HEK293 (cell line): ENCODE measurements around the gene OLIG1.

Source experiments
- CTCF ChIA-PET: fragments of 350-600 bp; formaldehyde crosslinking; extraction: SDS; loops from one replicate; lab custom pipeline; 2021; ENCODE audit warnings: antibody characterized with exemption; lab: Yijun Ruan, JAX
- POLR2A ChIA-PET: fragments of 300-600 bp; formaldehyde crosslinking; extraction: SDS; loops from one replicate; lab custom pipeline; 2020; ENCODE audit warnings: antibody characterized with exemption, inconsistent platforms; lab: Yijun Ruan, JAX
- H3K27ac ChIP-seq: fragments of 200-500 bp; sonication (Bioruptor generic); 2 replicates; pipeline ENCODE4 v1.5.1; 2014; ENCODE audit warnings: low read depth, low read length, control low read depth, inconsistent platforms; ENCODE audit errors: extremely low read depth
- H3K36me3 ChIP-seq, 2 experiments: fragments of 200-500 bp in 1 of 2; sonication (Bioruptor generic) in 1 of 2; 1 replicate in 1 of 2; 2 replicates in 1 of 2; pipeline ENCODE4 v1.5.1; 2014 to 2017; ENCODE audit warnings: inconsistent platforms in 2 of 2, low read length in 2 of 2; ENCODE audit not compliant: control insufficient read depth in 2 of 2, insufficient read depth in 1 of 2
- H3K4me1 ChIP-seq: fragments of 200-500 bp; sonication (Bioruptor generic); 2 replicates; pipeline ENCODE4 v1.5.1; 2014; ENCODE audit warnings: mild to moderate bottlenecking, low read length, inconsistent platforms; ENCODE audit not compliant: control insufficient read depth, insufficient read depth
- H3K4me3 ChIP-seq: 2 replicates; pipeline ENCODE4 v1.5.1; 2011; ENCODE audit warnings: low read depth, mild to moderate bottlenecking, control low read depth, low read length, moderate library complexity
- H3K9me3 ChIP-seq: fragments of 200-500 bp; sonication (Bioruptor generic); 2 replicates; pipeline ENCODE4 v1.5.1; 2014; ENCODE audit warnings: low read depth, low read length, inconsistent platforms; ENCODE audit not compliant: control insufficient read depth, insufficient read depth
- FEZF1 ChIP-seq: fragments of 450-650 bp; formaldehyde crosslinking; IDR thresholded peaks from 2 replicates; pipeline ENCODE4 v1.5.1; 2016; ENCODE audit warnings: missing biosample characterization, missing genetic modification characterization
- KLF9 ChIP-seq: fragments of 450-650 bp; formaldehyde crosslinking; IDR thresholded peaks from 2 replicates; pipeline ENCODE4 v1.5.1; 2016; ENCODE audit warnings: missing biosample characterization, missing genetic modification characterization, low read depth
- SP3 ChIP-seq: fragments of 450-650 bp; formaldehyde crosslinking; IDR thresholded peaks from 2 replicates; pipeline ENCODE4 v1.5.1; 2016; ENCODE audit warnings: missing biosample characterization, missing genetic modification characterization
- ZEB2 ChIP-seq: fragments of 450-650 bp; formaldehyde crosslinking; IDR thresholded peaks from 2 replicates; pipeline ENCODE4 v1.5.1; 2016; ENCODE audit warnings: missing biosample characterization, missing genetic modification characterization
- ZNF24 ChIP-seq: fragments of 450-650 bp; formaldehyde crosslinking; IDR thresholded peaks from 2 replicates; pipeline ENCODE4 v1.5.1; 2016; ENCODE audit warnings: missing biosample characterization, missing genetic modification characterization
- ZNF248 ChIP-seq: fragments of 450-650 bp; formaldehyde crosslinking; IDR thresholded peaks from 2 replicates; pipeline ENCODE4 v1.5.1; 2017; ENCODE audit warnings: missing biosample characterization, missing genetic modification characterization
- ZNF423 ChIP-seq: fragments of 450-650 bp; formaldehyde crosslinking; IDR thresholded peaks from 2 replicates; pipeline ENCODE4 v1.5.1; 2016; ENCODE audit warnings: missing biosample characterization, missing genetic modification characterization
- ZNF501 ChIP-seq: fragments of 450-650 bp; formaldehyde crosslinking; IDR thresholded peaks from 2 replicates; pipeline ENCODE4 v1.5.1; 2016; ENCODE audit warnings: missing biosample characterization, missing genetic modification characterization
- ZNF510 ChIP-seq: fragments of 450-650 bp; formaldehyde crosslinking; IDR thresholded peaks from 2 replicates; pipeline ENCODE4 v1.5.1; 2018; ENCODE audit warnings: mild to moderate bottlenecking, missing genetic modification characterization, missing biosample characterization; ENCODE audit not compliant: insufficient replicate concordance
- ZNF707 ChIP-seq: fragments of 450-650 bp; formaldehyde crosslinking; IDR thresholded peaks from 2 replicates; pipeline ENCODE4 v1.5.1; 2016; ENCODE audit warnings: missing biosample characterization, missing genetic modification characterization
- ZNF768 ChIP-seq: fragments of 450-650 bp; formaldehyde crosslinking; IDR thresholded peaks from 2 replicates; pipeline ENCODE4 v1.5.1; 2018; ENCODE audit warnings: missing biosample characterization, mild to moderate bottlenecking, missing genetic modification characterization
- ZNF837 ChIP-seq: fragments of 450-650 bp; formaldehyde crosslinking; IDR thresholded peaks from 2 replicates; pipeline ENCODE4 v1.5.1; 2016; ENCODE audit warnings: missing biosample characterization, missing genetic modification characterization
- TF ChIP-seq, protein P1 (sequence below): fragments of 450-650 bp; formaldehyde crosslinking; IDR thresholded peaks from 2 replicates; pipeline ENCODE4 v1.5.1; 2016; ENCODE audit warnings: missing biosample characterization, missing genetic modification characterization
- TF ChIP-seq, protein P2 (sequence below): fragments of 450-650 bp; formaldehyde crosslinking; IDR thresholded peaks from 2 replicates; pipeline ENCODE4 v1.5.1; 2016; ENCODE audit warnings: missing biosample characterization, missing genetic modification characterization
- TF ChIP-seq, protein P3 (sequence below): fragments of 450-650 bp; formaldehyde crosslinking; IDR thresholded peaks from 2 replicates; pipeline ENCODE4 v1.5.1; 2016; ENCODE audit warnings: missing biosample characterization, missing genetic modification characterization
- TF ChIP-seq, protein P4 (sequence below): fragments of 450-650 bp; formaldehyde crosslinking; IDR thresholded peaks from 2 replicates; pipeline ENCODE4; 2016; ENCODE audit warnings: missing biosample characterization, missing genetic modification characterization
- TF ChIP-seq, protein P5 (sequence below): fragments of 450-650 bp; formaldehyde crosslinking; IDR thresholded peaks from 2 replicates; pipeline ENCODE4 v1.5.1; 2016; ENCODE audit warnings: missing biosample characterization, missing genetic modification characterization
- TF ChIP-seq, protein P6 (sequence below): fragments of 450-650 bp; formaldehyde crosslinking; IDR thresholded peaks from 2 replicates; pipeline ENCODE4 v1.5.1; 2016; ENCODE audit warnings: missing biosample characterization, missing genetic modification characterization

Gene OLIG1

DNA sequence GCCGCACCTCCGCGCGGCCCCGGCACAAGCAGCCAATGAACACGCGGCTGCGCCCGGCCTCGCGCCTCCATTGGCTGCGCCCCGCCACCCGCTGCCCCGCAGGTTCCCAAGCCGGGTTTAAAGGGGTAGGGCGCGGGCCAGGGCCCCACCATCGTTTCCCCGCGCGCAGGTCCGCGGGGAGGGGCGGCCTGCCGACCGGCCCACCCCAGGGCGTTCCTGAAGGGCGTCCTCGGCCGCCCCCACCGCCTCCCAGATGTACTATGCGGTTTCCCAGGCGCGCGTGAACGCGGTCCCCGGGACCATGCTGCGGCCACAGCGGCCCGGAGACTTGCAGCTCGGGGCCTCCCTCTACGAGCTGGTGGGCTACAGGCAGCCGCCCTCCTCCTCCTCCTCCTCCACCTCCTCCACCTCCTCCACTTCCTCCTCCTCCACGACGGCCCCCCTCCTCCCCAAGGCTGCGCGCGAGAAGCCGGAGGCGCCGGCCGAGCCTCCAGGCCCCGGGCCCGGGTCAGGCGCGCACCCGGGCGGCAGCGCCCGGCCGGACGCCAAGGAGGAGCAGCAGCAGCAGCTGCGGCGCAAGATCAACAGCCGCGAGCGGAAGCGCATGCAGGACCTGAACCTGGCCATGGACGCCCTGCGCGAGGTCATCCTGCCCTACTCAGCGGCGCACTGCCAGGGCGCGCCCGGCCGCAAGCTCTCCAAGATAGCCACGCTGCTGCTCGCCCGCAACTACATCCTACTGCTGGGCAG is at the start of gene OLIG1 (continued):
- TF ChIP-seq, protein P1, sequence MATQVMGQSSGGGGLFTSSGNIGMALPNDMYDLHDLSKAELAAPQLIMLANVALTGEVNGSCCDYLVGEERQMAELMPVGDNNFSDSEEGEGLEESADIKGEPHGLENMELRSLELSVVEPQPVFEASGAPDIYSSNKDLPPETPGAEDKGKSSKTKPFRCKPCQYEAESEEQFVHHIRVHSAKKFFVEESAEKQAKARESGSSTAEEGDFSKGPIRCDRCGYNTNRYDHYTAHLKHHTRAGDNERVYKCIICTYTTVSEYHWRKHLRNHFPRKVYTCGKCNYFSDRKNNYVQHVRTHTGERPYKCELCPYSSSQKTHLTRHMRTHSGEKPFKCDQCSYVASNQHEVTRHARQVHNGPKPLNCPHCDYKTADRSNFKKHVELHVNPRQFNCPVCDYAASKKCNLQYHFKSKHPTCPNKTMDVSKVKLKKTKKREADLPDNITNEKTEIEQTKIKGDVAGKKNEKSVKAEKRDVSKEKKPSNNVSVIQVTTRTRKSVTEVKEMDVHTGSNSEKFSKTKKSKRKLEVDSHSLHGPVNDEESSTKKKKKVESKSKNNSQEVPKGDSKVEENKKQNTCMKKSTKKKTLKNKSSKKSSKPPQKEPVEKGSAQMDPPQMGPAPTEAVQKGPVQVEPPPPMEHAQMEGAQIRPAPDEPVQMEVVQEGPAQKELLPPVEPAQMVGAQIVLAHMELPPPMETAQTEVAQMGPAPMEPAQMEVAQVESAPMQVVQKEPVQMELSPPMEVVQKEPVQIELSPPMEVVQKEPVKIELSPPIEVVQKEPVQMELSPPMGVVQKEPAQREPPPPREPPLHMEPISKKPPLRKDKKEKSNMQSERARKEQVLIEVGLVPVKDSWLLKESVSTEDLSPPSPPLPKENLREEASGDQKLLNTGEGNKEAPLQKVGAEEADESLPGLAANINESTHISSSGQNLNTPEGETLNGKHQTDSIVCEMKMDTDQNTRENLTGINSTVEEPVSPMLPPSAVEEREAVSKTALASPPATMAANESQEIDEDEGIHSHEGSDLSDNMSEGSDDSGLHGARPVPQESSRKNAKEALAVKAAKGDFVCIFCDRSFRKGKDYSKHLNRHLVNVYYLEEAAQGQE, result no peak
- TF ChIP-seq, protein P2, sequence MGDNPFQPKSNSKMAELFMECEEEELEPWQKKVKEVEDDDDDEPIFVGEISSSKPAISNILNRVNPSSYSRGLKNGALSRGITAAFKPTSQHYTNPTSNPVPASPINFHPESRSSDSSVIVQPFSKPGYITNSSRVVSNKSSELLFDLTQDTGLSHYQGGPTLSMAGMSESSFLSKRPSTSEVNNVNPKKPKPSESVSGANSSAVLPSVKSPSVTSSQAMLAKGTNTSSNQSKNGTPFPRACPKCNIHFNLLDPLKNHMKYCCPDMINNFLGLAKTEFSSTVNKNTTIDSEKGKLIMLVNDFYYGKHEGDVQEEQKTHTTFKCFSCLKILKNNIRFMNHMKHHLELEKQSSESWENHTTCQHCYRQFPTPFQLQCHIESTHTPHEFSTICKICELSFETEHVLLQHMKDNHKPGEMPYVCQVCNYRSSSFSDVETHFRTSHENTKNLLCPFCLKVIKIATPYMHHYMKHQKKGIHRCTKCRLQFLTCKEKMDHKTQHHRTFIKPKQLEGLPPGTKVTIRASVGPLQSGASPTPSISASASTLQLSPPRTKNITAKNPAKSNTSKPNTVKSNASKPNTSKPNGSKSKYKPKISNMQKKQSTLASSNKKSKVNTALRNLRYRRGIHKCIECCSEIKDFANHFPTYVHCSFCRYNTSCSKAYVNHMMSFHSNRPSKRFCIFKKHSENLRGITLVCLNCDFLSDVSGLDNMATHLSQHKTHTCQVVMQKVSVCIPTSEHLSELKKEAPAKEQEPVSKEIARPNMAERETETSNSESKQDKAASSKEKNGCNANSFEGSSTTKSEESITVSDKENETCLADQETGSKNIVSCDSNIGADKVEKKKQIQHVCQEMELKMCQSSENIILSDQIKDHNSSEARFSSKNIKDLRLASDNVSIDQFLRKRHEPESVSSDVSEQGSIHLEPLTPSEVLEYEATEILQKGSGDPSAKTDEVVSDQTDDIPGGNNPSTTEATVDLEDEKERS (tag by site-specific recombination), result no peak
- TF ChIP-seq, protein P3, sequence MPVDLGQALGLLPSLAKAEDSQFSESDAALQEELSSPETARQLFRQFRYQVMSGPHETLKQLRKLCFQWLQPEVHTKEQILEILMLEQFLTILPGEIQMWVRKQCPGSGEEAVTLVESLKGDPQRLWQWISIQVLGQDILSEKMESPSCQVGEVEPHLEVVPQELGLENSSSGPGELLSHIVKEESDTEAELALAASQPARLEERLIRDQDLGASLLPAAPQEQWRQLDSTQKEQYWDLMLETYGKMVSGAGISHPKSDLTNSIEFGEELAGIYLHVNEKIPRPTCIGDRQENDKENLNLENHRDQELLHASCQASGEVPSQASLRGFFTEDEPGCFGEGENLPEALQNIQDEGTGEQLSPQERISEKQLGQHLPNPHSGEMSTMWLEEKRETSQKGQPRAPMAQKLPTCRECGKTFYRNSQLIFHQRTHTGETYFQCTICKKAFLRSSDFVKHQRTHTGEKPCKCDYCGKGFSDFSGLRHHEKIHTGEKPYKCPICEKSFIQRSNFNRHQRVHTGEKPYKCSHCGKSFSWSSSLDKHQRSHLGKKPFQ (tag by site-specific recombination), result no peak
- peak; percentile 96 for TF ChIP-seq SP3 (tag by site-specific recombination)
- TF ChIP-seq, protein P4, sequence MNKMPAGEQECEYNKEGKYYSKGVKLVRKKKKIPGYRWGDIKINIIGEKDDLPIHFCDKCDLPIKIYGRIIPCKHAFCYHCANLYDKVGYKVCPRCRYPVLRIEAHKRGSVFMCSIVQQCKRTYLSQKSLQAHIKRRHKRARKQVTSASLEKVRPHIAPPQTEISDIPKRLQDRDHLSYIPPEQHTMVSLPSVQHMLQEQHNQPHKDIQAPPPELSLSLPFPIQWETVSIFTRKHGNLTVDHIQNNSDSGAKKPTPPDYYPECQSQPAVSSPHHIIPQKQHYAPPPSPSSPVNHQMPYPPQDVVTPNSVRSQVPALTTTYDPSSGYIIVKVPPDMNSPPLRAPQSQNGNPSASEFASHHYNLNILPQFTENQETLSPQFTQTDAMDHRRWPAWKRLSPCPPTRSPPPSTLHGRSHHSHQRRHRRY (tag by site-specific recombination), result no peak
- TF ChIP-seq ZNF248 (tag by site-specific recombination), result no peak
- TF ChIP-seq ZNF24 (tag by site-specific recombination), result no peak
- TF ChIP-seq, protein P5, sequence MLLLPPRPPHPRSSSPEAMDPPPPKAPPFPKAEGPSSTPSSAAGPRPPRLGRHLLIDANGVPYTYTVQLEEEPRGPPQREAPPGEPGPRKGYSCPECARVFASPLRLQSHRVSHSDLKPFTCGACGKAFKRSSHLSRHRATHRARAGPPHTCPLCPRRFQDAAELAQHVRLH, result no peak
- TF ChIP-seq ZEB2 (tag by site-specific recombination), result no peak
- TF ChIP-seq ZNF501 (tag by site-specific recombination), result no peak
- no peak for TF ChIP-seq ZNF510 (tag by site-specific recombination)
- no peak for TF ChIP-seq ZNF768

DNA sequence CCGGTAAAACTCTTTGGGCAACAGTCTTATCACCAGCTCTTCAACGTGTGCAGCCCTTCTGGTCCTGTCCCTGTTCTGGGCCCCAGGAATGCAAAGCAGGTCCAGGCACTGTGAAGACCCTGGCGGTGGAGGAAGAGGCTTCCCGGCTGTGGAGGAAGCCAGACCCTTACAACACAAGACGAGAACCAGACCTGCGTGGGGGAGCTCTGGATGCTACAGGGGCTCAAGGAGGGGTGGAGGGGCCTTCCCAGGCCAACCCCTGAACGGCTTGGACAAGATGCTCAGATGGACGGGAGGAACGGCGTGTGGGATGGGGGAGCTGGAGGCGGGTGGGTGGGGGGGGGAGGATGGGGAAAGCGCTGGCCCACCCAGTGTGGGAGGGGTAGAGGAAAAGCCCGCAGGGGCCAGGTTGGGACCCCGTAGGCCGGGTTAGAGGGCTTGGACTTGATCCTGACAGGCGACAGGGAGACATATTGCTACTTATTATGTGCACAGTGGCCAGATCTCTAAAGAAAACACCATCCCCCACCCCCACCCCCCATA is 49.3 kb upstream of the OLIG1 start:
- Histone ChIP-seq H3K9me3 (no peaks in the 10 kb centered on the region), H3K27ac (no peak overlapping the region), H3K4me3 (no peak overlapping the region), H3K36me3 (no peaks in the 10 kb centered on the region), H3K4me1 (no peaks in the 10 kb centered on the region)
- ChIA-PET POLR2A (interaction anchor here (1.0 kb wide), 1 partner anchor 26 kb away, joined by 3 read pairs; no protein-coding TSS in a partner anchor), CTCF (no interaction called here)
- no peak for TF ChIP-seq ZNF837 (tag by site-specific recombination)
- TF ChIP-seq, protein P1, result no peak
- TF ChIP-seq ZNF707 (tag by site-specific recombination), result no peak
- no peak for TF ChIP-seq FEZF1 (tag by site-specific recombination)
- no peak for TF ChIP-seq ZNF423 (tag by site-specific recombination)
- TF ChIP-seq, protein P6, sequence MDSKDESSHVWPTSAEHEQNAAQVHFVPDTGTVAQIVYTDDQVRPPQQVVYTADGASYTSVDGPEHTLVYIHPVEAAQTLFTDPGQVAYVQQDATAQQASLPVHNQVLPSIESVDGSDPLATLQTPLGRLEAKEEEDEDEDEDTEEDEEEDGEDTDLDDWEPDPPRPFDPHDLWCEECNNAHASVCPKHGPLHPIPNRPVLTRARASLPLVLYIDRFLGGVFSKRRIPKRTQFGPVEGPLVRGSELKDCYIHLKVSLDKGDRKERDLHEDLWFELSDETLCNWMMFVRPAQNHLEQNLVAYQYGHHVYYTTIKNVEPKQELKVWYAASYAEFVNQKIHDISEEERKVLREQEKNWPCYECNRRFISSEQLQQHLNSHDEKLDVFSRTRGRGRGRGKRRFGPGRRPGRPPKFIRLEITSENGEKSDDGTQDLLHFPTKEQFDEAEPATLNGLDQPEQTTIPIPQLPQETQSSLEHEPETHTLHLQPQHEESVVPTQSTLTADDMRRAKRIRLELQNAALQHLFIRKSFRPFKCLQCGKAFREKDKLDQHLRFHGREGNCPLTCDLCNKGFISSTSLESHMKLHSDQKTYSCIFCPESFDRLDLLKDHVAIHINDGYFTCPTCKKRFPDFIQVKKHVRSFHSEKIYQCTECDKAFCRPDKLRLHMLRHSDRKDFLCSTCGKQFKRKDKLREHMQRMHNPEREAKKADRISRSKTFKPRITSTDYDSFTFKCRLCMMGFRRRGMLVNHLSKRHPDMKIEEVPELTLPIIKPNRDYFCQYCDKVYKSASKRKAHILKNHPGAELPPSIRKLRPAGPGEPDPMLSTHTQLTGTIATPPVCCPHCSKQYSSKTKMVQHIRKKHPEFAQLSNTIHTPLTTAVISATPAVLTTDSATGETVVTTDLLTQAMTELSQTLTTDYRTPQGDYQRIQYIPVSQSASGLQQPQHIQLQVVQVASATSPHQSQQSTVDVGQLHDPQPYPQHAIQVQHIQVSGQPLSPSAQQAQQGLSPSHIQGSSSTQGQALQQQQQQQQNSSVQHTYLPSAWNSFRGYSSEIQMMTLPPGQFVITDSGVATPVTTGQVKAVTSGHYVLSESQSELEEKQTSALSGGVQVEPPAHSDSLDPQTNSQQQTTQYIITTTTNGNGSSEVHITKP (tag by site-specific recombination), result no peak
- TF ChIP-seq KLF9 (tag by site-specific recombination), result no peak
